Motor neuron (in vitro differentiated cells): ENCODE data around the gene PRKAR1B. TPM values are rescaled to one million over a fixed set of nuclear protein-coding genes. Genes with fewer than 3 reads are reported as not detected.
A peak's percentile ranks its signal among the peaks of the same experiment; 100 is the strongest.

Experiments
- ATAC-seq, 8 experiments: fragments of 200-7000 bp; cut with Tn5 transposase; replicated peaks in 6 of 8; 2 replicates each; pipeline ENCODE4 v1.8.0; 2021; ENCODE audit warnings: mild to moderate bottlenecking in 8 of 8, moderate library complexity in 8 of 8
- H3K27ac ChIP-seq, 2 donors: fragments of 250-450 bp; sonication (Bioruptor Pico); 2 replicates each; pipeline ENCODE4 v1.9.0; 2021; ENCODE audit warnings: antibody characterized with exemption in 2 of 2, mild to moderate bottlenecking in 2 of 2, moderate library complexity in 1 of 2
- H3K4me1 ChIP-seq, 2 donors: fragments of 250-450 bp; sonication (Bioruptor Pico); replicated peaks in 1 of 2; 2 replicates each; pipeline ENCODE4 v1.6.1; 2021; ENCODE audit warnings: antibody characterized with exemption in 2 of 2, mild to moderate bottlenecking in 2 of 2, moderate library complexity in 1 of 2
- H3K4me3 ChIP-seq, 5 donors: fragments of 250-450 bp; sonication (Bioruptor Pico); 2 replicates each; pipeline ENCODE4 v1.9.0; 2021; ENCODE audit warnings: antibody characterized with exemption in 5 of 5, mild to moderate bottlenecking in 5 of 5, moderate library complexity in 4 of 5
- WGBS, 10 experiments: fragments of 450-650 bp; shearing (Covaris generic); methylation state at CpG; one replicate each; pipeline ENCODE4 v1.0.0; 2022; 5-methylcytosine and 5-hydroxymethylcytosine counted together
- in situ Hi-C, 9 experiments: fragments of 400-800 bp; cut with MboI; loops; one replicate each; pipeline ENCODE4 v1.15.0; 2021; ENCODE audit warnings: low sequenced_read_pairs in 9 of 9, low pct_unique_long_range_greater_than_20kb in 2 of 9; ENCODE audit not compliant: unreplicated experiment in 9 of 9
- total RNA-seq, 8 experiments: library from RNA; unstranded; fragments of 300-600 nt; gene quantifications; 2 replicates each; pipeline versions ENCODE4 v1.2.3 to v1.2.4, GENCODE V29; 2022

PRKAR1B gene
- total RNA-seq, 8 experiments from 2014 or later = 14.3 to 42.2 (median 19.0) TPM

GRCh38 chr7:684416-684815 lies 42.7 kb downstream of the PRKAR1B start:
- in situ Hi-C loops = no loop called here
- no peak overlapping the region for H3K27ac ChIP-seq
- H3K4me3 ChIP-seq = no peak overlapping the region
- 88 to 100% (median 95%) methylated on average over 1 to 6 of the region's 9 CpGs; no CpG with 5 or more reads in 3 of the 10 experiments for WGBS, 10 experiments
- no peaks in the 10 kb centered on the region for H3K4me1 ChIP-seq
- ATAC-seq = no peak

GRCh38 chr7:683526-684205 lies 43.4 kb downstream of the PRKAR1B start:
- WGBS, 10 experiments = 83 to 100% (median 94%) methylated on average over 1 to 9 of the region's 19 CpGs; no CpG with 5 or more reads in 4 of the 10 experiments
- in situ Hi-C loops = no loop called here
- ATAC-seq = no peak
- Histone ChIP-seq H3K4me1 (no peaks in the 10 kb centered on the region), H3K4me3 (no peak overlapping the region), H3K27ac (no peak overlapping the region)

GRCh38 chr7:682810-683209 lies 44.3 kb downstream of the PRKAR1B start:
- in situ Hi-C loops = no loop called here
- Histone ChIP-seq H3K4me1 (no peaks in the 10 kb centered on the region), H3K27ac (no peak overlapping the region), H3K4me3 (no peak overlapping the region)
- WGBS, 10 experiments = 0 to 76% (median 70%) methylated on average over 1 to 3 of the region's 11 CpGs; no CpG with 5 or more reads in 7 of the 10 experiments
- no peak for ATAC-seq

- no peak for ATAC-seq
- no peak overlapping the region for H3K4me3 ChIP-seq
- in situ Hi-C loops = no loop called here
- WGBS, 10 experiments = 80 to 100% (median 95%) methylated on average over 1 to 9 of the region's 13 CpGs; no CpG with 5 or more reads in 6 of the 10 experiments
- H3K27ac ChIP-seq = no peak overlapping the region
- no peaks in the 10 kb centered on the region for H3K4me1 ChIP-seq
These were observed 45.4 kb downstream of the PRKAR1B start for GRCh38 chr7:681551-682307.

- H3K4me3 ChIP-seq = no peak overlapping the region
- ATAC-seq = no peak
- H3K4me1 ChIP-seq = no peaks in the 10 kb centered on the region
- in situ Hi-C loops = no loop called here
- WGBS, 10 experiments = 83 to 100% (median 95%) methylated on average over 1 to 23 of the region's 25 CpGs; no CpG with 5 or more reads in 3 of the 10 experiments
- H3K27ac ChIP-seq = no peak overlapping the region
These were observed 46.5 kb downstream of the PRKAR1B start for GRCh38 chr7:680411-681127.

GRCh38 chr7:676972-677385 lies 50.1 kb downstream of the PRKAR1B start:
- in situ Hi-C loops = no loop called here
- H3K4me1 ChIP-seq = no peaks in the 10 kb centered on the region
- no peak overlapping the region for H3K4me3 ChIP-seq
- no peak overlapping the region for H3K27ac ChIP-seq
- no peak for ATAC-seq
- WGBS, 10 experiments = 58 to 100% (median 97%) methylated on average over 2 to 9 of the region's 23 CpGs; no CpG with 5 or more reads in 3 of the 10 experiments

- Histone ChIP-seq H3K27ac (no peak overlapping the region), H3K4me1 (no peaks in the 10 kb centered on the region), H3K4me3 (no peak overlapping the region)
- 90 to 100% (median 97%) methylated on average over 1 to 15 of the region's 40 CpGs; no CpG with 5 or more reads in 5 of the 10 experiments for WGBS, 10 experiments
- ATAC-seq = no peak
- in situ Hi-C loops = no loop called here
These were observed 50.7 kb downstream of the PRKAR1B start for GRCh38 chr7:676246-676971.

- no peak overlapping the region for H3K27ac ChIP-seq
- in situ Hi-C loops = no loop called here
- 75 to 100% (median 94%) methylated on average over 1 to 10 of the region's 16 CpGs; no CpG with 5 or more reads in 2 of the 10 experiments for WGBS, 10 experiments
- H3K4me3 ChIP-seq = no peak overlapping the region
- no peaks in the 10 kb centered on the region for H3K4me1 ChIP-seq
- peak in 4 of 8 experiments; percentile 44 to 73 (median 62) for ATAC-seq
These were observed 52.3 kb downstream of the PRKAR1B start for GRCh38 chr7:674454-675410.

GRCh38 chr7:673681-674453 lies 53.2 kb downstream of the PRKAR1B start:
- in situ Hi-C loops = no loop called here
- 80 to 100% (median 100%) methylated on average over 1 to 8 of the region's 13 CpGs; no CpG with 5 or more reads in 3 of the 10 experiments for WGBS, 10 experiments
- Histone ChIP-seq H3K4me1 (no peaks in the 10 kb centered on the region), H3K4me3 (no peak overlapping the region), H3K27ac (no peak overlapping the region)
- no peak for ATAC-seq

GRCh38 chr7:672891-673290 lies 54.2 kb downstream of the PRKAR1B start:
- in situ Hi-C loops = no loop called here
- H3K27ac ChIP-seq = no peak overlapping the region
- H3K4me3 ChIP-seq = no peak overlapping the region
- 83 to 100% (median 93%) methylated on average over 1 to 6 of the region's 8 CpGs; no CpG with 5 or more reads in 2 of the 10 experiments for WGBS, 10 experiments
- H3K4me1 ChIP-seq = peaks cover 3 to 8% of the 10 kb centered on the region in 2 donors
- peak in 4 of 8 experiments; percentile 10 to 48 (median 40) for ATAC-seq

GRCh38 chr7:671415-672042 lies 55.6 kb downstream of the PRKAR1B start:
- Histone ChIP-seq H3K4me3 (no peak overlapping the region), H3K4me1 (peaks cover 3 to 8% of the 10 kb centered on the region in 2 donors), H3K27ac (no peak overlapping the region)
- WGBS, 10 experiments = 20 to 94% (median 60%) methylated on average over 1 to 5 of the region's 10 CpGs; no CpG with 5 or more reads in 5 of the 10 experiments
- in situ Hi-C loops = no loop called here
- no peak for ATAC-seq
